HEK293 (cell line): Measurements from ENCODE around the gene SETD2.

Experiments
- REPIN1 ChIP-seq: fragments of 450-650 bp; formaldehyde crosslinking; IDR thresholded peaks from 2 replicates; pipeline ENCODE4 v1.5.1; 2017; ENCODE audit warnings: missing biosample characterization, missing genetic modification characterization, low read depth
- SP2 ChIP-seq: fragments of 450-650 bp; formaldehyde crosslinking; IDR thresholded peaks from 2 replicates; pipeline ENCODE4 v1.5.1; 2016; ENCODE audit warnings: missing biosample characterization, missing genetic modification characterization
- ZFHX2 ChIP-seq: fragments of 450-650 bp; formaldehyde crosslinking; conservative IDR thresholded peaks from 2 replicates; pipeline ENCODE4 v1.5.1; 2016; ENCODE audit warnings: missing biosample characterization, missing genetic modification characterization
- ZNF555 ChIP-seq: fragments of 450-650 bp; formaldehyde crosslinking; conservative IDR thresholded peaks from 2 replicates; pipeline ENCODE4 v1.5.1; 2017; ENCODE audit warnings: missing biosample characterization, mild to moderate bottlenecking, missing genetic modification characterization, inconsistent platforms
- ZNF768 ChIP-seq: fragments of 450-650 bp; formaldehyde crosslinking; IDR thresholded peaks from 2 replicates; pipeline ENCODE4 v1.5.1; 2018; ENCODE audit warnings: missing biosample characterization, mild to moderate bottlenecking, missing genetic modification characterization
- TF ChIP-seq, protein P1 (sequence below): fragments of 450-650 bp; formaldehyde crosslinking; IDR thresholded peaks from 2 replicates; pipeline ENCODE4 v1.5.1; 2016; ENCODE audit warnings: missing biosample characterization, missing genetic modification characterization
- TF ChIP-seq, protein P2 (sequence below): fragments of 450-650 bp; formaldehyde crosslinking; IDR thresholded peaks from 2 replicates; pipeline ENCODE4 v1.5.1; 2016; ENCODE audit warnings: missing biosample characterization, missing genetic modification characterization, borderline replicate concordance

DNA sequence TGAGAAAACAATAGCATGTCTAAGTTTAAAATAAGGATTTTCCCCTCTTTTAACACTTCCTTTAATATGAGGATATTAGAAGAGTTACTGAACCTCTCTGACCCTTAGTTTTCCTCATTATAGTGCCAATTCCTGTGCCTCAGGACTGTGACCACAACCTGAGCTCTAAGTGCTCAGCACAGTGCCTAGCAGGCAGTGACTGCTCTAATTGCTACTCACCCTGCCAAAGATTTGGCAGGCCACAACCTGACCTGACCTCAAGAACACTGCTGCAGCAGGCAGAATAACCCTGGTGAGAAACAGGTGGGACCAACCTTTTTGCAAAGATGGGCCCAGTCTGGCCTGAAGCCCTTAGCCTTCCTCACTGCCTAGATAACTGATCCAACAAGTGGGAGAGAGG, 148.8 kb downstream of the SETD2 start:
- TF ChIP-seq, protein P1, sequence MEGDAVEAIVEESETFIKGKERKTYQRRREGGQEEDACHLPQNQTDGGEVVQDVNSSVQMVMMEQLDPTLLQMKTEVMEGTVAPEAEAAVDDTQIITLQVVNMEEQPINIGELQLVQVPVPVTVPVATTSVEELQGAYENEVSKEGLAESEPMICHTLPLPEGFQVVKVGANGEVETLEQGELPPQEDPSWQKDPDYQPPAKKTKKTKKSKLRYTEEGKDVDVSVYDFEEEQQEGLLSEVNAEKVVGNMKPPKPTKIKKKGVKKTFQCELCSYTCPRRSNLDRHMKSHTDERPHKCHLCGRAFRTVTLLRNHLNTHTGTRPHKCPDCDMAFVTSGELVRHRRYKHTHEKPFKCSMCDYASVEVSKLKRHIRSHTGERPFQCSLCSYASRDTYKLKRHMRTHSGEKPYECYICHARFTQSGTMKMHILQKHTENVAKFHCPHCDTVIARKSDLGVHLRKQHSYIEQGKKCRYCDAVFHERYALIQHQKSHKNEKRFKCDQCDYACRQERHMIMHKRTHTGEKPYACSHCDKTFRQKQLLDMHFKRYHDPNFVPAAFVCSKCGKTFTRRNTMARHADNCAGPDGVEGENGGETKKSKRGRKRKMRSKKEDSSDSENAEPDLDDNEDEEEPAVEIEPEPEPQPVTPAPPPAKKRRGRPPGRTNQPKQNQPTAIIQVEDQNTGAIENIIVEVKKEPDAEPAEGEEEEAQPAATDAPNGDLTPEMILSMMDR (tag by site-specific recombination), result no peak
- no peak for TF ChIP-seq ZNF768 (tag by site-specific recombination)
- TF ChIP-seq REPIN1 (tag by site-specific recombination), result no peak
- TF ChIP-seq SP2 (tag by site-specific recombination), result no peak
- no peak for TF ChIP-seq ZNF555
- TF ChIP-seq, protein P2, sequence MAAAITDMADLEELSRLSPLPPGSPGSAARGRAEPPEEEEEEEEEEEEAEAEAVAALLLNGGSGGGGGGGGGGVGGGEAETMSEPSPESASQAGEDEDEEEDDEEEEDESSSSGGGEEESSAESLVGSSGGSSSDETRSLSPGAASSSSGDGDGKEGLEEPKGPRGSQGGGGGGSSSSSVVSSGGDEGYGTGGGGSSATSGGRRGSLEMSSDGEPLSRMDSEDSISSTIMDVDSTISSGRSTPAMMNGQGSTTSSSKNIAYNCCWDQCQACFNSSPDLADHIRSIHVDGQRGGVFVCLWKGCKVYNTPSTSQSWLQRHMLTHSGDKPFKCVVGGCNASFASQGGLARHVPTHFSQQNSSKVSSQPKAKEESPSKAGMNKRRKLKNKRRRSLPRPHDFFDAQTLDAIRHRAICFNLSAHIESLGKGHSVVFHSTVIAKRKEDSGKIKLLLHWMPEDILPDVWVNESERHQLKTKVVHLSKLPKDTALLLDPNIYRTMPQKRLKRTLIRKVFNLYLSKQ, result no peak
- no peak for TF ChIP-seq ZFHX2 (tag by site-specific recombination)
